ENCODE measurements around the gene ZNF430. TPM values are rescaled to one million over a fixed set of nuclear protein-coding genes. Genes with fewer than 3 reads are reported as not detected.

ZNF430 gene
- total and polyA plus RNA-seq, 2 of the 8 experiments (the other 6 are each of a cell fraction or from before 2014, with no cell fraction given), result 4.1 to 16.1 TPM

DNA sequence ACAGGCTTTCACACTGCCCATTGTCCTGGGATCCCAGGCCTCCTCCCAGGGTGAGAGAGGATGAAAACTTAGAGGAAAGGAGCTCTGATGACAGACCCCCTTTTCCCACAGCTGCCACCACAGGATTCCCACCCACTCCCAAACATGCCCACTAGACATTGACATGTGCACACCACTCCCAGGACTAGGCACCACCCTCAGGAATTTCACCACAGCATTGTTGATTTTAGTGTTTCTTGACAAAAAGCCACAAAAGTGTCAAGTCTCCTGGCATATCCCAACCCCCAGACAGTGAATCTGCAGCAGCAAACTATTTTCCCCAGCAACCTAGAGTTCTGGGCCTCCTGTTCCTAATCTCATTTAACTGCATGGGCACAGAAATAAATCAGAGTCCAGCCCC lies 71.7 kb downstream of the ZNF430 start:
- POLR2A ChIA-PET (ENCODE audit: partially characterized antibody), result interaction anchor here (1.6 to 2.7 kb wide), 3 partner anchors 10 to 61 kb away, joined by 6 to 14 read pairs (median 7); partner anchors contain the start of gene ZNF714
- Histone ChIP-seq H3K56ac (replicated peaks; ENCODE audit: insufficient read length, low read depth, low read length) (no peak overlapping the region), H4K8ac (ENCODE audit: extremely low read depth, insufficient read depth, low read length) (no peak overlapping the region), H2BK15ac (ENCODE audit: low read length) (no peak overlapping the region), H3K4me3 (ENCODE audit: extremely low read depth in 1 of 4, insufficient read depth in 2 of 4, low read depth in 3 of 4, low read length in 4 of 4) (no peak overlapping the region), H2BK120ac (replicated peaks; ENCODE audit: low read depth, low read length) (no peak overlapping the region), H2BK5ac (ENCODE audit: low read depth, low read length) (no peak overlapping the region), H3K23ac (ENCODE audit: insufficient read length) (no peak overlapping the region), H4K91ac (replicated peaks; ENCODE audit: insufficient read length, low read length) (no peak overlapping the region), H3K27ac (ENCODE audit: low read depth, low read length) (no peak overlapping the region), H3K4me1 (replicated peaks in 1 of 4; ENCODE audit: control insufficient read depth in 3 of 4, insufficient read depth in 4 of 4, low read length in 3 of 4) (peaks cover 0 to 4% (median 0%) of the 10 kb centered on the region in 4 experiments; a peak in 3 of 7 replicates), H2AFZ (ENCODE audit: low read length) (no peak overlapping the region), H2BK20ac (ENCODE audit: low read length) (no peak overlapping the region), H3K23me2 (ENCODE audit: low read depth, low read length) (no peaks in the 10 kb centered on the region), H4K5ac (ENCODE audit: insufficient read length, low read depth, low read length) (no peak overlapping the region), H3K9ac (replicated peaks in 1 of 4; ENCODE audit: extremely low read depth in 1 of 4, low read depth in 3 of 4, low read length in 3 of 4) (no peak overlapping the region), H2AK5ac (ENCODE audit: low read depth, low read length) (no peak overlapping the region), H2BK12ac (ENCODE audit: low read depth, low read length) (no peak overlapping the region), H3K79me1 (ENCODE audit: low read depth, low read length) (peaks cover 2% of the 10 kb centered on the region; the same call in 1 of the 2 replicates), H3K4ac (replicated peaks; ENCODE audit: insufficient read length, low read depth, low read length) (no peak overlapping the region), H3K14ac (ENCODE audit: insufficient read length) (no peak overlapping the region), H4K20me1 (replicated peaks in 1 of 2; ENCODE audit: control insufficient read depth in 1 of 2, insufficient read depth in 2 of 2, low read length in 2 of 2) (peaks cover 0 to 3% of the 10 kb centered on the region in 2 experiments), H3K27me3 (replicated peaks in 1 of 4; ENCODE audit: control insufficient read depth in 3 of 4, extremely low read depth in 1 of 4, insufficient read depth in 3 of 4, low read length in 3 of 4) (no peaks in the 10 kb centered on the region), H3K36me3 (ENCODE audit: control insufficient read depth in 2 of 4, insufficient read depth in 4 of 4, low read length in 3 of 4) (peaks cover 0 to 43% (median 9%) of the 10 kb centered on the region in 4 experiments; a peak in 3 of 8 replicates), H3K4me2 (ENCODE audit: insufficient read depth in 1 of 2, low read depth in 2 of 2, low read length in 2 of 2) (no peak overlapping the region), H3K79me2 (ENCODE audit: control insufficient read depth in 1 of 2, insufficient read depth in 2 of 2, low read length in 2 of 2) (peaks cover 0 to 64% of the 10 kb centered on the region in 2 experiments; a peak in 3 of 4 replicates), H3K9me3 (ENCODE audit: insufficient read depth in 2 of 2, low read depth in 1 of 2, low read length in 1 of 2) (no peaks in the 10 kb centered on the region; a peak in 1 of 4 replicates), H3K18ac (ENCODE audit: extremely low read depth, low read length) (no peak overlapping the region)
- TF ChIP-seq CREB1 (IDR thresholded peaks at IDR 0.05), result no peak
- CTCF ChIA-PET (ENCODE audit: partially characterized antibody), result interaction anchor here (0.6 to 1.1 kb wide), 3 partner anchors 73 to 824 kb away, joined by 3 to 6 read pairs (median 3); no protein-coding TSS in a partner anchor
- DNase-seq (ENCODE audit: low read depth in 1 of 2, low spot score in 2 of 2) (no peak), FAIRE-seq (no peak)
